ENCODE results near the gene RNF207.

The RNF207 gene

GRCh38 chr1:6252374-6252710, 46.4 kb downstream of the RNF207 start:
- DNase-seq = no peak

GRCh38 chr1:6253380-6253779, 47.5 kb downstream of the RNF207 start:
- DNase-seq = no peak

DNA sequence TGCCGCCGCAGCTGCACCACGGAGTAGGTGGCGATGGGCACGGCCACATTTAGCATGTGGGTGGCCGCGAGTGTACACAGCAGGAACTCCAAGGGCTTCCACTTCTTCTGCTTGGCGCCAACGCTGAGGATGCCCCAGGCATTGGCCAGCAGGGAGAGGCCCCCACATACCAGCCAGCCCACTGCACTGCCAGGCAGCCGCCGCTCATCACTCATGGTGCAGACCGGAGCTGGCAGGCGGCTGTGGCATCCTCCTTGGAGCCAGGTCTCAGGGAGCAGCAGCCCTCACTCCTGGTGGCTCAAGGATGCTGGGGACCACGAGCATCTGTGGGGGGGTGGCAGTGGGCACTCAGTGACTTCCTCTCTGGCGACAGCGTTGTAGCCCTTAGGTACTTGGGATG, 48.8 kb downstream of the RNF207 start:
- no peak for DNase-seq

DNA sequence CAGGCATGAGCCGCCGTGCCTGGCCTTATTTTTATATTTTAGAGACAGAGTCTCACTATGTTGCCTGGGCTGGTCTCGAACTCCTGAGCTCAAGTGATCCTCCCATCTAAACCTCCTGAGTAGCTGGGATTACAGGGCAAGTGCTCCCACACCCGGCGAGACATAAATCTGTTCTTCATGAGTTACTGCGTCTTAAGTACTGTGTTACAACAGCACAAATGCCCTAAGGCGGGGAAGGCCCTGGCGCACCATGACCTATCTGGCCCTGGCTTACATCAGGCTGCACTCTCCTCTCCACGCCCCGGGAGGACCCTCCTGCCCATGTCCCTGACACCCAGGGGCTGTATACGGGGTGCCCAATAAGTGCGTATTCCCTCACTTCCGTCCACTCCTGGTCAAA, 50.7 kb downstream of the RNF207 start:
- no peak for DNase-seq

- DNase-seq = no peak
Observed at GRCh38 chr1:6257541-6258069, 51.7 kb downstream of the RNF207 start.

GRCh38 chr1:6258675-6259074, 52.8 kb downstream of the RNF207 start:
- DNase-seq = no peak

GRCh38 chr1:6259491-6260362, 53.8 kb downstream of the RNF207 start:
- DNase-seq = peak; percentile 14 to 72 (median 30)

DNA sequence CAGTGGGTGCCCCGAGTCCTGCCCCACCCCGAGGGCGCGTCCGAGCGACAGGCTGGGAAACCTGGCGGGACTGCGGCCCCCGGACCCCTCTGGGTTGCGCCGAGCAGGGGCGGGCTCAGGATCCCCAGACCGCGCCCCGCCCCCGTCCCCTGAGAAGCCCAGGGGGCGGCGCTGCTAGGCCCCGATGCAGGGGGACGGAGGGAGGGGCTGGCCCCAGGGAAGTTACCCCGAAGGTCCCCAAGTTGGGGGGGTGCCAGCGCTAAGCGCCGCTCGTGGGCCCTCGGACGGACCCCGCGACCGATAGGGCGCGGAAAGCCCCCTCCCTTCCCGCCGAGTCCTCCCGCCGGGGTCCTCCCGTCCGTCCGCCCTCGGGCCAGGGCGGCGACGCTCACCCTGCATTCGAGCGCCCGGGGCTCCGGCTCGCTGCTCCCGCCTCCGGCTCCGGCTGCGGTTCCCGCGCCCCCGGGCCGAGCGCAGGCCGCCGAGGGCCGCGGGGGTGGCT, 54.6 kb downstream of the RNF207 start:
- no peak for DNase-seq

GRCh38 chr1:6260961-6261614, 55.2 kb downstream of the RNF207 start, which contains the start of gene GPR153:
GPR153 (minus strand) TSS chr1:6261098; CDS start chr1:6254905, 6,193 bp downstream.
- DNase-seq = peak in 1 of 4 experiments; percentile 34

- DNase-seq = no peak
Observed at GRCh38 chr1:6261615-6261995, 55.7 kb downstream of the RNF207 start.

GRCh38 chr1:6262555-6263420, 56.9 kb downstream of the RNF207 start:
- DNase-seq = no peak

GRCh38 chr1:6263716-6264115, 57.8 kb downstream of the RNF207 start:
- no peak for DNase-seq

DNA sequence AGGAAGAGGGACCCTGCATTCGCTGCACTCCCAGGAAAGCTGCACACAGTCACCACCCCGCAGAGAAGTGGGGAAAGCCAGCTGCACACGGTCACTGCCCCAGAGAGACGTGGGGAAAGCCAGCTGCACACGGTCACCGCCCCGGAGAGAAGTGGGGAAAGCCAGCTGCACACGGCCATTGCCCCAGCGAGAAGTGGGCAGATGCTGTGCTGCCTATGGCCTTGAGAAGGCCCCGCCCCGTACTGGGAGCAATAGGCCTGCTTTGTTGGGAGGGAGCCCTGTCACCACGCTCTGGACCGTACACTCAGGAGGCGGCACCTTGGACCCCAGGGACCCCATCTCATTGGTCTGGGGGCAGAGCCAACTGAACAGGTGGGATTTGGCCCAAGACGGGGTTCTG, 59.2 kb downstream of the RNF207 start:
- no peak for DNase-seq

DNA sequence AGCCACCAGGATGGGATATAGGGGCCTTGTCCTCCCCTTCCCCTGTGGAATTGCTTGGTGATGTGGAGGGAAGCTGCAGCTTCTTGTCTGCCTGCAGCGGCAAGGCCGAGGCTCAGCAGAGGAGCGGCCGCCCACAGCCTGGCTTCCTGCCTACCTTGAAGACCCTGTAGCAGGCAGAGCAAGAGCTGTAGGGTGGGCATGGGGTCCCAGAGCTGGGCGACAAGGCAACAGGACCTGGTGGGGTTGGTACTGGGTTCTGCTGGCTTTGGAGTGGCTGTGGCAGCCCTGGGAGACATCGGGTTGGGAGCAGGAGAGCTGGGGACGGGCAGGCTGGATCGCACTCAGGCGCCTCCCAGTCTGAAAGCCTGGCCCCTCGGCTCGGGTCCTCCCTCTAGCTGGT, 60.7 kb downstream of the RNF207 start:
- DNase-seq = no peak

GRCh38 chr1:6267686-6268322, 61.9 kb downstream of the RNF207 start:
- DNase-seq = no peak

GRCh38 chr1:6268415-6268814, 62.5 kb downstream of the RNF207 start:
- no peak for DNase-seq

DNA sequence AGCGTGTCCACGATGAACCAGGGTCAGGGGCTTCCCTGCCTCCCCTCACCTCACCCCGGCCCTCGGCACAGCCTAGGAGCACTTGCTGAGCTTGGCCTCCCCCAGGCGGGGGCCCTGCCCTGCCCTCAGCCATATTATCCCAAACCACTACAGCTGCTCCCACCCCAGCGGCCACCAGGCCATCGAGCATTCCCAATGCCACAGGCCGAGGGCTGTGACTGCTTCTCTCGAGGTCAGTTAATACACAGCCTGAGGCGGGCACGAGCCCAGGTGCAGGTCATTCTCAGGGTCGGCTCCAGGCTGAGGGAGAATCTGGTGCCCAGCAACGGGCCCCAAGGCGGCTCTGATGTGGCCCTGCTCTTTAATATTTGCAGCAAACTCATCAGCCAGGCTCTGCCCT, 63.4 kb downstream of the RNF207 start:
- DNase-seq = no peak

DNA sequence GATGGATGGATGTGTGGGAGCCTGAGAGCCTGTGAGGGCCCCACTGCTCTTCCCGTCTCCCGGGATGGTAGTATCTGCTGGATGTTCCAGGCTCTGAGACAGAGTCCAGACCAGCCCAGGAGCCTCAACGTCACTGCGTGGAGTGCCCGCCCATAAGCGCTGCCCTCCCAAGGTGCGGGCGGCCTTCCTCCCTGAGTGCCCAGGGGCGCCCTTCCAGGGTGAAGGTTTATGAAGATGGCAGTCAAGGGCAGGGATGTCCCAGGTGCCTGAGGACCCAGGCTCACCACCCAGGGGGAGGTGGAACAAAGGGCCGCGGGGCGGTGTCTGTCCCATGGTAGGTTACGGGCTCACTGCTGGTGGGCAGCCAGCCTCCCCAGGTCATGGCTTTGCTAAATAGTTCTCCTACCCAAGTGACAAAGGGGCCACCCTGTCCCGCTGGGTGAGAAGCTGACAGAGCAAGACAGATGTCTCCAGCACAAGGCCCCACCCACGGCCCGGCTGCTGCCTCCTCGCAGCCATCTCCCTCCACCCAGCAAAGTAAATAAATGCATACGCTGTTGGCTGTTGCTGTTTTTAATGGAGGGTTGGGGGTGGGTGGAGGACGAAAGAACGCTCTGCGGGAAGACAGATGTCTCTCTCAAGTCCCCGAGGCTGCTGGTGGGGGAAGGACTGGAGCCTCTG, 63.9 kb downstream of the RNF207 start:
- DNase-seq = no peak

DNA sequence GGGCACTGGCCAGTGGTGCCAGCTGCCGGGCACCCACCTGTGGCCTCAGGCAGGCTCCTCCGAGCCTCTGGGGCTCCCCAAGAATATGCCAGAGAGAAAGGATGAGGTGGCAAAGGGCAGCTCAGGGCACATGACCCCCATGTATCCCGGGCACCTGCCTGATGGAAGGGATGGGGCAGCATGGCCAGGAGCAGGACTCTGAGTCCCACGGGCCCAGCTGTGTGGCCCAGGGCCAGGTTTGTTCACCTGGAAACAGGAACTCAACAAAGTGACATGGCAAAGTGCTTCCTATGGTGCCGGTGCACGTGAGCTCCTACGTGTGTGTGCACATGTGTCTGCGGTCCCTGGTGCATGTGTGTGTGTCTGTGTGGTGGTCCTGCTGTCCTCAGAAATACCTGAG, 64.5 kb downstream of the RNF207 start:
- no peak for DNase-seq

Data from activated naive CD4-positive, alpha-beta T cell (primary cell).